Mesendoderm (in vitro differentiated cells): ENCODE measurements around the gene PRKCG.
A peak's percentile ranks its signal among the peaks of the same experiment; 100 is the strongest.

Experiments used
- DNase-seq: peaks from one replicate; pipeline ENCODE4 v3.0.0; 2013
- H2AK5ac ChIP-seq: 2 replicates; pipeline ENCODE4 v1.6.1; 2013; ENCODE audit warnings: low read length, inconsistent platforms
- H2BK120ac ChIP-seq: 2 replicates; pipeline ENCODE4 v1.6.1; 2013; ENCODE audit warnings: low read depth, mild to moderate bottlenecking, low read length, moderate library complexity, mixed read lengths
- H2BK15ac ChIP-seq: replicated peaks from 2 replicates; pipeline ENCODE4 v1.6.1; 2013; ENCODE audit warnings: low read depth, mild to moderate bottlenecking, moderate library complexity
- H2BK5ac ChIP-seq: 2 replicates; pipeline ENCODE4 v1.6.1; 2013; ENCODE audit warnings: low read length, inconsistent platforms
- H3K18ac ChIP-seq: 2 replicates; pipeline ENCODE4 v1.6.1; 2013; ENCODE audit warnings: mild to moderate bottlenecking, low read length, mixed read lengths
- H3K23ac ChIP-seq: one replicate; pipeline ENCODE4 v1.6.1; 2013; ENCODE audit warnings: low read length
- H3K27ac ChIP-seq: 2 replicates; pipeline ENCODE4 v1.5.1; 2013; ENCODE audit warnings: low read depth, mild to moderate bottlenecking, inconsistent platforms, low read length, moderate library complexity
- H3K27me3 ChIP-seq: 2 replicates; pipeline ENCODE4 v1.6.1; 2013; ENCODE audit warnings: low read length, control low read depth, mild to moderate bottlenecking, inconsistent platforms; ENCODE audit not compliant: insufficient read depth, poor library complexity
- H3K36me3 ChIP-seq: 2 replicates; pipeline ENCODE4 v1.6.1; 2013; ENCODE audit warnings: low read length, inconsistent platforms; ENCODE audit not compliant: control insufficient read depth, insufficient read depth
- H3K4ac ChIP-seq: one replicate; pipeline ENCODE4 v1.6.1; 2013; ENCODE audit warnings: low read depth, mild to moderate bottlenecking, low read length, moderate library complexity
- H3K4me1 ChIP-seq: 2 replicates; pipeline ENCODE4 v1.6.1; 2013; ENCODE audit warnings: low read depth, low read length, inconsistent platforms; ENCODE audit not compliant: control insufficient read depth
- H3K4me2 ChIP-seq: 2 replicates; pipeline ENCODE4 v1.6.1; 2013; ENCODE audit warnings: low read length
- H3K4me3 ChIP-seq: 2 replicates; pipeline ENCODE4 v1.5.1; 2013; ENCODE audit warnings: mild to moderate bottlenecking, low read length
- H3K56ac ChIP-seq: one replicate; pipeline ENCODE4 v1.6.1; 2013; ENCODE audit warnings: low read length
- H3K79me1 ChIP-seq: 2 replicates; pipeline ENCODE4 v1.6.1; 2013; ENCODE audit warnings: low read length, inconsistent platforms
- H3K79me2 ChIP-seq: 2 replicates; pipeline ENCODE4 v1.6.1; 2013; ENCODE audit warnings: mild to moderate bottlenecking, low read length; ENCODE audit not compliant: control insufficient read depth, insufficient read depth
- H3K9ac ChIP-seq: 2 replicates; pipeline ENCODE4 v1.6.1; 2013; ENCODE audit warnings: low read length, inconsistent platforms
- H4K5ac ChIP-seq: one replicate; pipeline ENCODE4 v1.6.1; 2013; ENCODE audit warnings: low read length
- H4K8ac ChIP-seq: one replicate; pipeline ENCODE4 v1.6.1; 2013; ENCODE audit warnings: low read depth, mild to moderate bottlenecking, control low read depth, low read length, moderate library complexity
- WGBS: extraction: QIAGEN DNeasy Blood & Tissue Kit; methylation state at CpG from one replicate; pipeline ENCODE4 v1.1.7; 2013; ENCODE audit warnings: low lambda C conversion rate, missing lambda C conversion rate; ENCODE audit not compliant: insufficient coverage; ENCODE audit errors: extremely low coverage; 5-methylcytosine and 5-hydroxymethylcytosine counted together

PRKCG gene

DNA sequence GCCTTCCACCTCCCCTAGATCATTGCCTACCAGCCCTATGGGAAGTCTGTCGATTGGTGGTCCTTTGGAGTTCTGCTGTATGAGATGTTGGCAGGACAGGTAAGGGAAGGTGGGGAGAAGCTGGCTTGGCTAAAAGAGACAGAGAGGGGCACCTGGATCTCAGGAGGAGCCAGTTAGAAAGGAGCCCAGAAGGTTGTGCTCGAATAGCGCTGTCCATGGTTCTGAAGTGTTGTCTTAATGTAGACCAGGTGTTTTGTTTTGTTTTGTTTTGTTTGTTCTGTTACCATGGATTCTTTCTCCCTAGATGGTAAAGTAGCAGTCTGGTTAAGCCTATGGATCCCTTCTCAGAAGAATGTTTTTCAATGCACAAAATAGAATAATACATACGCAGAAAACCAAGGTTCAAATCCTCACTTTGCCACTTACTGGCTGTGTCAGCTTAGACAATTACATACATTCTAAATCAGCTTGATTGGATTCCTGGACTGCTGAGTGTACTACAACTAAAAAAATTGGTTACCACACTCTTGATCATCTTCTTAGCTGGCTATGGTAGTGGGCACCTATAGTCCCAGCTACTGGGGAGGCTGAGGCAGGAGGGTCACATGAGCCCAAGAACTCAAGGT, 21.2 kb downstream of the PRKCG start:
- no peak overlapping the region for H3K18ac ChIP-seq
- no peak overlapping the region for H3K56ac ChIP-seq
- H3K4me2 ChIP-seq, result no peak overlapping the region
- WGBS, result no CpG with 5 or more reads among the region's 4 CpGs
- H3K23ac ChIP-seq, result no peak overlapping the region
- no peak overlapping the region for H2BK120ac ChIP-seq
- no peaks in the 10 kb centered on the region for H3K4me1 ChIP-seq
- no peak overlapping the region for H2BK15ac ChIP-seq
- no peaks in the 10 kb centered on the region for H3K79me2 ChIP-seq
- no peak overlapping the region for H3K27ac ChIP-seq
- no peaks in the 10 kb centered on the region for H3K27me3 ChIP-seq
- peak; percentile 92 for DNase-seq
- no peak overlapping the region for H2AK5ac ChIP-seq
- H4K8ac ChIP-seq, result no peak overlapping the region
- no peak overlapping the region for H3K4ac ChIP-seq
- no peak overlapping the region for H3K4me3 ChIP-seq
- H3K36me3 ChIP-seq, result no peaks in the 10 kb centered on the region
- no peak overlapping the region for H4K5ac ChIP-seq
- H3K79me1 ChIP-seq, result no peaks in the 10 kb centered on the region
- H2BK5ac ChIP-seq, result no peak overlapping the region
- H3K9ac ChIP-seq, result no peak overlapping the region

DNA sequence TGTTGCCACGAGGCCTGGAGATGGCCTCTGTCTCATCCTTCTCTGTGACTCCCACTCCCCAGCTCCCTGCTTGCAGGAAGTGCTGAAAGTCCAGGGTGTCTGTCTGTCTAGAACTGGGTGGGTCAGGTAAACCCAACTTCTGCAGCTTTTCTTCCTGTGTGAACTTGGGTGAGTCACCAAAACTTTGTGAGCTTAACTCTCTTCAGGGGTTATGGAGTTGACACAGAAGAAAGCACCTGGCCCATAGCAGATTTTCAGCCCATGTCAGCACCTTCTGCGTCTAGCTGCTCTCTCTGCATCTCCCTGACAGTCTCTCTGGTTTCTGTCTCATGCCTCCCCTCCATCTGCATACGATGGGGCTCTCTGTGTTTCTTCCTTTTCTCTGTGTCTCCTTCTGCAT, 22.9 kb downstream of the PRKCG start:
- H4K8ac ChIP-seq, result no peak overlapping the region
- no peak overlapping the region for H3K23ac ChIP-seq
- H3K4me1 ChIP-seq, result no peaks in the 10 kb centered on the region
- no peak overlapping the region for H2BK5ac ChIP-seq
- no peak overlapping the region for H3K4me3 ChIP-seq
- no peaks in the 10 kb centered on the region for H3K27me3 ChIP-seq
- H3K79me1 ChIP-seq, result no peaks in the 10 kb centered on the region
- H3K4ac ChIP-seq, result no peak overlapping the region
- no peak overlapping the region for H3K27ac ChIP-seq
- no peak overlapping the region for H4K5ac ChIP-seq
- H3K9ac ChIP-seq, result no peak overlapping the region
- no peak overlapping the region for H3K4me2 ChIP-seq
- no peak overlapping the region for H2AK5ac ChIP-seq
- H3K18ac ChIP-seq, result no peak overlapping the region
- DNase-seq, result no peak
- no peak overlapping the region for H2BK15ac ChIP-seq
- no CpG with 5 or more reads among the region's 3 CpGs for WGBS
- H3K36me3 ChIP-seq, result no peaks in the 10 kb centered on the region
- no peak overlapping the region for H2BK120ac ChIP-seq
- no peak overlapping the region for H3K56ac ChIP-seq
- H3K79me2 ChIP-seq, result no peaks in the 10 kb centered on the region

DNA sequence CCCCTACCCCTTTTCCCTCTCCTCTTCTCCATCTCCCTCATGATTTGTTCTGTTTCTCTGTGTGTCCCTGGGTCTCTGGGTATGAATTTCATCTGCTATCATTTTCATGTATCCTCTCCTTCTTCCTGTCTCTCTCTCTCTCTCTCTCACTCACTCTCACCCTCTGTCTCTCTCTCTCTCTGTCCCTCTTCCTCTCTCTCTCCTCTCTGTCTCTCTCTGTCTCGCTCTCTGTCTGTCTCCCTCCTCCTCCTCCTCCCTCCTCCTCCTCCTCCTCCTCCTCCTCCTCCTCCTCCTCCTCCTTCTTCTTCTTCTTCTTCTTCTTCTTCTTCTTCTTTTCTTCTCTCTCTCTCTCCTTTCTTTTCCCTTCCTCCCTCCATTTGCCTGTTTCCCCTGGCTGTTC, 23.8 kb downstream of the PRKCG start:
- H3K79me1 ChIP-seq, result no peaks in the 10 kb centered on the region
- no peak overlapping the region for H2BK120ac ChIP-seq
- H3K4me3 ChIP-seq, result no peak overlapping the region
- H3K36me3 ChIP-seq, result no peaks in the 10 kb centered on the region
- no peak overlapping the region for H3K4me2 ChIP-seq
- H3K27ac ChIP-seq, result no peak overlapping the region
- no peak overlapping the region for H3K23ac ChIP-seq
- H3K9ac ChIP-seq, result no peak overlapping the region
- no CpG with 5 or more reads among the region's 1 CpG for WGBS
- no peak overlapping the region for H3K56ac ChIP-seq
- no peak overlapping the region for H3K4ac ChIP-seq
- H3K4me1 ChIP-seq, result no peaks in the 10 kb centered on the region
- no peak for DNase-seq
- no peak overlapping the region for H4K5ac ChIP-seq
- no peak overlapping the region for H2BK15ac ChIP-seq
- H3K79me2 ChIP-seq, result no peaks in the 10 kb centered on the region
- H3K18ac ChIP-seq, result no peak overlapping the region
- no peak overlapping the region for H2BK5ac ChIP-seq
- H3K27me3 ChIP-seq, result peaks cover 5% of the 10 kb centered on the region
- no peak overlapping the region for H4K8ac ChIP-seq
- no peak overlapping the region for H2AK5ac ChIP-seq

DNA sequence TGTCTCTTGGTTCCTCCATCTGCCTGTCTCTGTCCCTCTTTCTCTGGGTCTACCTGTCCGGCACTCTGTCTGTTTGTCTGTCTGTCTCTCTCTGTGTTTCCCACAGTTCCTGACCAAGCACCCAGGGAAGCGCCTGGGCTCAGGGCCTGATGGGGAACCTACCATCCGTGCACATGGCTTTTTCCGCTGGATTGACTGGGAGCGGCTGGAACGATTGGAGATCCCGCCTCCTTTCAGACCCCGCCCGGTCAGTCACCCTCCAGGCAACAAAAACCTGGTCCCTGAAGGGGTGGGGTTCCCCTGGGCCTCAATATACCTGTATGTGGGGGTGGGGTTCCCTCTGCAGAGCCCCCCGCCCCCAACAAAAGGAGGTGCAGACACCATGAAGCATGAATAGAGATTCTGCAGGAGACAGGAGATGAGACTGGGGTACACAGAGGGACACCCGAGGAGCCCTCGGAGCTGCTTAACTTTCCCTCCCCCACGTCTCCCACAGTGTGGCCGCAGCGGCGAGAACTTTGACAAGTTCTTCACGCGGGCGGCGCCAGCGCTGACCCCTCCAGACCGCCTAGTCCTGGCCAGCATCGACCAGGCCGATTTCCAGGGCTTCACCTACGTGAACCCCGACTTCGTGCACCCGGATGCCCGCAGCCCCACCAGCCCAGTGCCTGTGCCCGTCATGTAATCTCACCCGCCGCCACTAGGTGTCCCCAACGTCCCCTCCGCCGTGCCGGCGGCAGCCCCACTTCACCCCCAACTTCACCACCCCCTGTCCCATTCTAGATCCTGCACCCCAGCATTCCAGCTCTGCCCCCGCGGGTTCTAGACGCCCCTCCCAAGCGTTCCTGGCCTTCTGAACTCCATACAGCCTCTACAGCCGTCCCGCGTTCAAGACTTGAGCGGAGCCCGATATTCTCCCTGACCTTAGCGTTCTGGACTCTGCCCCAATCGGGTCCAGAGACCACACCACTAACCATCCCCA, 24.5 kb downstream of the PRKCG start:
- DNase-seq, result no peak
- H3K23ac ChIP-seq, result no peak overlapping the region
- peak overlapping the region; percentile 59 for H3K4me2 ChIP-seq
- H2BK5ac ChIP-seq, result no peak overlapping the region
- no peak overlapping the region for H2AK5ac ChIP-seq
- WGBS, result no CpG with 5 or more reads among the region's 48 CpGs
- peak overlapping the region; percentile 81 for H3K56ac ChIP-seq
- no peak overlapping the region for H2BK120ac ChIP-seq
- no peaks in the 10 kb centered on the region for H3K36me3 ChIP-seq
- peak overlapping the region; percentile 42 for H3K9ac ChIP-seq
- H3K27ac ChIP-seq, result no peak overlapping the region
- no peak overlapping the region for H3K4ac ChIP-seq
- H3K79me1 ChIP-seq, result no peaks in the 10 kb centered on the region
- peaks cover 5% of the 10 kb centered on the region for H3K27me3 ChIP-seq
- no peak overlapping the region for H2BK15ac ChIP-seq
- H4K8ac ChIP-seq, result no peak overlapping the region
- H3K79me2 ChIP-seq, result no peaks in the 10 kb centered on the region
- no peak overlapping the region for H3K4me3 ChIP-seq
- no peak overlapping the region for H3K18ac ChIP-seq
- H4K5ac ChIP-seq, result no peak overlapping the region
- no peaks in the 10 kb centered on the region for H3K4me1 ChIP-seq

DNA sequence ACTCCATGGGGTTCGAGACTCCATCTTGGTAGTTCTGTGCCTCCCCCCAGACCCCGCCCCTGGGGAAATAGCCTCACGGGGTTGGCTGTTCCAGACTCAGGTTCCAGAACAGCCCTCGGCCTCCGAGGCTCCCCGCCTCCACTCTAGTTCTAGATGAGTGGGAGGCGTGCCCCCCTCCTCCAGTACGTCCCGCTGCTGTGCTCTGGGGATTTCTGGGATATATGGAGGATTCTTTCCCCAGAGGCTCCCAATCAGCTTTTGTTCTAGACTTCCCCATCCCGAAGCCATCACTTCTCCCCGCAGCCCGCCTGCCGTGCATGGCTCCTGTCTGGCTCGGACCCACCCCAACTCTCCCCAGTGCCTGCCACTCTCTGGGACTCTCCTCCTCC, 25.2 kb downstream of the PRKCG start:
- Histone ChIP-seq H3K79me2 (no peaks in the 10 kb centered on the region), H2AK5ac (no peak overlapping the region), H2BK5ac (no peak overlapping the region), H3K27me3 (peaks cover 5% of the 10 kb centered on the region), H3K4me1 (no peaks in the 10 kb centered on the region), H3K56ac (peak overlapping the region; percentile 72), H3K4ac (no peak overlapping the region), H3K18ac (no peak overlapping the region), H2BK120ac (no peak overlapping the region), H3K4me2 (peak overlapping the region; percentile 44), H3K9ac (peak overlapping the region; percentile 42), H3K4me3 (no peak overlapping the region), H4K5ac (no peak overlapping the region), H2BK15ac (no peak overlapping the region), H3K36me3 (no peaks in the 10 kb centered on the region), H3K23ac (peak overlapping the region; percentile 38), H4K8ac (no peak overlapping the region), H3K79me1 (no peaks in the 10 kb centered on the region), H3K27ac (no peak overlapping the region)
- no peak for DNase-seq
- no CpG with 5 or more reads among the region's 14 CpGs for WGBS
